ENCODE measurements around the gene TCTA. TPM values are rescaled to one million over a fixed set of nuclear protein-coding genes. Genes with fewer than 3 reads are reported as not detected.

The TCTA gene
- total and polyA plus RNA-seq, 9 of the 15 experiments (the other 6 are each of a cell fraction or from before 2014, with no cell fraction given) = 4.0 to 15.4 (median 8.2) TPM

- no peaks in the 10 kb centered on the region for H3K27me3 ChIP-seq (ENCODE audit: control insufficient read depth in 2 of 2, insufficient read depth in 2 of 2, low read length in 2 of 2)
- intact Hi-C loops (cut with micrococcal nuclease) = no loop called here
- ATAC-seq (peak; percentile 57; the same call in 2 of the 3 replicates), DNase-seq (ENCODE audit: extremely low read depth in 1 of 4, low spot score in 3 of 4) (peak in 1 of 4 experiments; percentile 17), FAIRE-seq (no peak)
- TF ChIP-seq CEBPB (tag; IDR thresholded peaks at IDR 0.05) (peak; percentile 63), ATF3 (IDR thresholded peaks at IDR 0.05) (peak; percentile 85), ATF3 (CRISPR knock-in tag; conservative IDR thresholded peaks at IDR 0.05) (no peak), PHB2 (IDR thresholded peaks at IDR 0.05; ENCODE audit: low read depth) (no peak), TOE1 (IDR thresholded peaks at IDR 0.05; ENCODE audit: borderline replicate concordance) (no peak), TOE1 (CRISPR knock-in tag; IDR thresholded peaks at IDR 0.05; ENCODE audit: borderline replicate concordance, low read depth) (no peak), CEBPG (CRISPR knock-in tag; IDR thresholded peaks at IDR 0.05) (peak; percentile 82), CEBPG (tag; conservative IDR thresholded peaks at IDR 0.05 in 1 of 2, IDR thresholded peaks at IDR 0.05 in 1 of 2) (peak; percentile 14 to 79; a peak in 2 of 4 replicates)
- no peak overlapping the region for H2AFZ ChIP-seq (ENCODE audit: low read depth, low read length)
- no TSS peak for BruUV-seq (replicated peaks)
- in situ Hi-C loops (cut with MboI) = no loop called here
- H3K36me3 ChIP-seq (ENCODE audit: control insufficient read depth, insufficient read depth, low read length) = peaks cover 32% of the 10 kb centered on the region; the same call in 2 of the 3 replicates
- H3K4me3 ChIP-seq = no peak overlapping the region
- H3K27ac ChIP-seq (ENCODE audit: extremely low read depth, low read depth, low read length) = no peak overlapping the region
- WGBS (ENCODE audit: insufficient coverage, low coverage, missing lambda C conversion rate) = 100% methylated on average over 1 of the region's 1 CpG
- H3K79me2 ChIP-seq (ENCODE audit: control insufficient read depth, insufficient read depth, low read length) = peaks cover 69% of the 10 kb centered on the region
- no peak overlapping the region for H3K4me2 ChIP-seq (ENCODE audit: insufficient read depth, low read length)
- ChIA-PET POLR2A (interaction anchor here (1.1 to 1.4 kb wide), 2 partner anchors 11 to 73 kb away, joined by 3 to 5 read pairs; no protein-coding TSS in a partner anchor), CTCF (ENCODE audit: low intra/inter-chr PET ratio) (no interaction called here)
- no peak overlapping the region for H3K9ac ChIP-seq (ENCODE audit: insufficient read depth in 1 of 2, low read depth in 2 of 2, low read length in 2 of 2)
- H4K20me1 ChIP-seq (replicated peaks; ENCODE audit: control insufficient read depth, insufficient read depth, low read length) = peaks cover 3% of the 10 kb centered on the region; the same call in 1 of the 2 replicates
- H3K9me3 ChIP-seq (replicated peaks; ENCODE audit: control insufficient read depth, insufficient read depth, low read depth, low read length) = no peaks in the 10 kb centered on the region
- no peaks in the 10 kb centered on the region; a peak in 1 of 5 replicates for H3K4me1 ChIP-seq (replicated peaks in 1 of 2; ENCODE audit: control insufficient read depth in 2 of 2, insufficient read depth in 2 of 2, low read length in 2 of 2)
- H3K9me1 ChIP-seq (ENCODE audit: control insufficient read depth, insufficient read depth, low read length) = no peaks in the 10 kb centered on the region
Observed at GRCh38 chr3:49377483-49377882, 34.7 kb upstream of the TCTA start.

Measured in K562 (cell line).